A673 (cell line): ENCODE measurements around the gene MAP4K5.

Experiments used
- CTCF ChIP-seq: fragments of 300-800, 200-600 bp; sonication (generic); conservative IDR thresholded peaks from 2 replicates; pipeline ENCODE4 v1.5.1; 2017; ENCODE audit warnings: low read depth, mild to moderate bottlenecking, antibody characterized with exemption, low read length, moderate library complexity, mixed read lengths
- EZH2 ChIP-seq: fragments of 200-600 bp; sonication (generic); IDR thresholded peaks from 2 replicates; pipeline ENCODE4 v1.6.1; 2017; ENCODE audit warnings: borderline replicate concordance, low read depth, mild to moderate bottlenecking, mixed read lengths, antibody characterized with exemption, low read length; ENCODE audit not compliant: poor library complexity, severe bottlenecking

DNA sequence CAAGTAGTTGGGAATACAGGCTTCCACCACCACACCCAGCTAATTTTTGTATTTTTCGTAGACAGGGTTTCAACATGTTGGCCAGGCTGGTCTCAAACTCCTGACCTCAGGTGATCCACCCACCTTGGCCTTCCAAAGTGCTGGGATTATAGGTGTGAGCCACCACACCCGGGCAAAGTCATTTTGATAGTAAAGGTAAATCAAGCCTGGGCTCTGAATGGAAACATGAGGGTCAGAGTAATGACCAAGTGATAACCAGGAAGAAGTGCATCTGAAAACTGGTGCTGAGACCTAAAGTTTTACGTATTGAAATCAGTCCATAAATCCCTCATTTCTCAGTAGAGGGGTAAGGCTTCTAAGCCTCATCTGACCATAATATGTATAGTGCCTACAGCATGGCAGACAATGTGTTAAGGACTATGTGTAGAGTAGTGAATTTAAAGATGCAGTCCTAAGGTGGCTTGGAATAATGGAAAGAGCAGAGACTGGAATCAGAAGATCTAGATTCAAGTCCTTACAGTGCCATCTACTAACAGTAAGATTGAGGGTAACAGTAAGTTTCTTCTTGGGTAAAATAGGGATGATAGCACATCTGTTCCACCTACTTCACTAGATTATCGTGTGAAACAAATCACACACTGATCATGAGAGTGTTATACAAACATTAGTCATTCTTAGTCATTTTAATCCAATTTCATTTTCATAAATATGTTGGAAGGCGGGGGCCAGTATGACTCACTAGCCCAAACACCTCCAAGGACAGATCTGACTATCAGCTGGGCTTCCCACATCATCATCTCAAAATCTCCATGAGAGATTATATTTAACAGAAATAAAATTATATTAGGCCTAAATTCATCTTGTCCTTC lies 11.2 kb downstream of the MAP4K5 start:
- TF ChIP-seq EZH2 (no peak), CTCF (no peak)
